PFSK-1 (cell line): ENCODE results near the gene DHRSX.

Experiments used
- FOXP2 ChIP-seq: optimal IDR thresholded peaks from 2 replicates; pipeline ENCODE3; 2011; ENCODE audit warnings: borderline replicate concordance, control low read depth, inconsistent platforms; ENCODE audit not compliant: insufficient read depth; ENCODE audit errors: extremely low read length, extremely low read depth
- POLR2AphosphoS5 ChIP-seq: IDR thresholded peaks from 2 replicates; pipeline ENCODE4 v1.6.1; 2012; ENCODE audit warnings: low read depth, mild to moderate bottlenecking, control low read depth, low read length, moderate library complexity
- SIN3A ChIP-seq: IDR thresholded peaks from 2 replicates; pipeline ENCODE4 v1.6.1; 2012; ENCODE audit warnings: mild to moderate bottlenecking, low read length, moderate library complexity, borderline replicate concordance; ENCODE audit not compliant: insufficient read depth
- TAF1 ChIP-seq: IDR thresholded peaks from 2 replicates; pipeline ENCODE4 v1.6.1; 2012; ENCODE audit warnings: low read length, control low read depth, borderline replicate concordance; ENCODE audit not compliant: insufficient read depth
- TF ChIP-seq, protein P1 (sequence below), 2 experiments: IDR thresholded peaks; 2 replicates each; pipeline versions ENCODE4 v1.6.1 to v1.8.0; 2011 to 2012; ENCODE audit warnings: low read depth in 2 of 2, low read length in 2 of 2, control low read depth in 1 of 2, inconsistent platforms in 1 of 2, mild to moderate bottlenecking in 1 of 2, moderate library complexity in 1 of 2; ENCODE audit not compliant: insufficient read depth in 1 of 2

DNA sequence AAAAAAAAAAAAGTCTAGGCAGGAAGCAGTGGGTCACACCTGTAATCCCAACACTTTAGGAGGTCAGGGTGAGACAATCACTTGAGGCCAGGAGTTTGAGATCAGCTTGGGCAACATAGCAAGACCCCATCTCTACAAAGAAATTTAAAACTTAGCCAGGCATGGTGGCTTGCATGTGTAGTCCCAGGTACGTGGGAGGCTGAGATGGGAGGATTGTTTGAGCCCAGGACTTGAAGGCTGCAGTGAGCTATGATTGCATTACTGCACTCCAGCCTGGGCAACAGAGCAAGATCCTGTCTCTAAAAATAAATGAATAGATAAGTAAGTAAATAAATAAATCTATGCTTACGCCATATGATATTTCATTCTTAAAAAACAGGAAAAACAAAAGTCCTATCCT lies 65.3 kb downstream of the DHRSX start:
- TF ChIP-seq POLR2AphosphoS5 (no peak), TAF1 (no peak), FOXP2 (no peak), SIN3A (no peak)
- TF ChIP-seq, protein P1, sequence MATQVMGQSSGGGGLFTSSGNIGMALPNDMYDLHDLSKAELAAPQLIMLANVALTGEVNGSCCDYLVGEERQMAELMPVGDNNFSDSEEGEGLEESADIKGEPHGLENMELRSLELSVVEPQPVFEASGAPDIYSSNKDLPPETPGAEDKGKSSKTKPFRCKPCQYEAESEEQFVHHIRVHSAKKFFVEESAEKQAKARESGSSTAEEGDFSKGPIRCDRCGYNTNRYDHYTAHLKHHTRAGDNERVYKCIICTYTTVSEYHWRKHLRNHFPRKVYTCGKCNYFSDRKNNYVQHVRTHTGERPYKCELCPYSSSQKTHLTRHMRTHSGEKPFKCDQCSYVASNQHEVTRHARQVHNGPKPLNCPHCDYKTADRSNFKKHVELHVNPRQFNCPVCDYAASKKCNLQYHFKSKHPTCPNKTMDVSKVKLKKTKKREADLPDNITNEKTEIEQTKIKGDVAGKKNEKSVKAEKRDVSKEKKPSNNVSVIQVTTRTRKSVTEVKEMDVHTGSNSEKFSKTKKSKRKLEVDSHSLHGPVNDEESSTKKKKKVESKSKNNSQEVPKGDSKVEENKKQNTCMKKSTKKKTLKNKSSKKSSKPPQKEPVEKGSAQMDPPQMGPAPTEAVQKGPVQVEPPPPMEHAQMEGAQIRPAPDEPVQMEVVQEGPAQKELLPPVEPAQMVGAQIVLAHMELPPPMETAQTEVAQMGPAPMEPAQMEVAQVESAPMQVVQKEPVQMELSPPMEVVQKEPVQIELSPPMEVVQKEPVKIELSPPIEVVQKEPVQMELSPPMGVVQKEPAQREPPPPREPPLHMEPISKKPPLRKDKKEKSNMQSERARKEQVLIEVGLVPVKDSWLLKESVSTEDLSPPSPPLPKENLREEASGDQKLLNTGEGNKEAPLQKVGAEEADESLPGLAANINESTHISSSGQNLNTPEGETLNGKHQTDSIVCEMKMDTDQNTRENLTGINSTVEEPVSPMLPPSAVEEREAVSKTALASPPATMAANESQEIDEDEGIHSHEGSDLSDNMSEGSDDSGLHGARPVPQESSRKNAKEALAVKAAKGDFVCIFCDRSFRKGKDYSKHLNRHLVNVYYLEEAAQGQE (IDR thresholded peaks at IDR 0.05; ENCODE audit: insufficient read depth in 1 of 2, low read depth in 2 of 2, low read length in 2 of 2): no peak
